Kidney epithelial cell (primary cell): ENCODE measurements around the gene JAK1. TPM values are rescaled to one million over a fixed set of nuclear protein-coding genes. Genes with fewer than 3 reads are reported as not detected.
A peak's percentile ranks its signal among the peaks of the same experiment; 100 is the strongest.
"Not testable (repeated sequence)": the region's sequence is repeated elsewhere in the genome, so short reads cannot be mapped to it uniquely, and the experiment has no call there.

ENCODE experiments used
- DNase-seq: peaks from one replicate; pipeline ENCODE4 v3.0.0-alpha.2; 2010; ENCODE audit warnings: low read depth
- H3K27me3 ChIP-seq: 2 replicates; pipeline ENCODE4 v1.6.0; 2011; ENCODE audit warnings: low read length; ENCODE audit not compliant: control insufficient read depth, insufficient read depth
- H3K36me3 ChIP-seq: 2 replicates; pipeline ENCODE4 v1.5.1; 2011; ENCODE audit warnings: low read length; ENCODE audit not compliant: control insufficient read depth, insufficient read depth
- H3K4me3 ChIP-seq: 2 replicates; pipeline ENCODE4 v1.5.1; 2011; ENCODE audit warnings: low read depth, mild to moderate bottlenecking, control low read depth, low read length
- CTCF ChIP-seq: IDR thresholded peaks from 2 replicates; pipeline ENCODE4 v1.5.1; 2011; ENCODE audit warnings: mild to moderate bottlenecking, moderate library complexity, low read length, control low read depth, inconsistent platforms; ENCODE audit not compliant: insufficient read depth, poor library complexity, severe bottlenecking
- total RNA-seq: library from RNA; depleted of rRNA; stranded (reverse); fragments of >200 nt; gene quantifications from 2 replicates; pipeline ENCODE4 v1.2.3, GENCODE V29; 2015

The JAK1 gene
- total RNA-seq, 1 donor from 2014 or later: 138 TPM

DNA sequence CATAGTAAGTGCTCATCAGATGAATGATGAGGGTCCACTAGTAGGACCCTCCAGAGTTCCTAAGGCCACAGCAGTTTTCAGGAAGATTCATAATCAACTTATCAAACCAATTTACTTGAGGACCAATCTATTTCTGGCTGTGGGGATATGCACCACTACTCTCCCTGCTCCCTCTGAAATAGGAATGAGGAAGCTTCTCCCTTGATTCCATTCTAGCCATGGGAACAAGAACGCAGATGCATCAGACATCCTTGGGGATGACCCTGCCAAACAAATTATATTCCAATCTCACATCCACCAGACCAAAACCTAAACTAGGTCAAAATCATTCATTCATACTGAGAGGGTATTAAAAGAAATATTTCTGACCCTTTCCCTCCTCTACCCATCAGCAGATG lies 31.5 kb downstream of the JAK1 start:
- Histone ChIP-seq H3K4me3 (no peak overlapping the region), H3K27me3 (no peaks in the 10 kb centered on the region), H3K36me3 (no peaks in the 10 kb centered on the region)
- TF ChIP-seq CTCF: no peak
- DNase-seq: no peak

DNA sequence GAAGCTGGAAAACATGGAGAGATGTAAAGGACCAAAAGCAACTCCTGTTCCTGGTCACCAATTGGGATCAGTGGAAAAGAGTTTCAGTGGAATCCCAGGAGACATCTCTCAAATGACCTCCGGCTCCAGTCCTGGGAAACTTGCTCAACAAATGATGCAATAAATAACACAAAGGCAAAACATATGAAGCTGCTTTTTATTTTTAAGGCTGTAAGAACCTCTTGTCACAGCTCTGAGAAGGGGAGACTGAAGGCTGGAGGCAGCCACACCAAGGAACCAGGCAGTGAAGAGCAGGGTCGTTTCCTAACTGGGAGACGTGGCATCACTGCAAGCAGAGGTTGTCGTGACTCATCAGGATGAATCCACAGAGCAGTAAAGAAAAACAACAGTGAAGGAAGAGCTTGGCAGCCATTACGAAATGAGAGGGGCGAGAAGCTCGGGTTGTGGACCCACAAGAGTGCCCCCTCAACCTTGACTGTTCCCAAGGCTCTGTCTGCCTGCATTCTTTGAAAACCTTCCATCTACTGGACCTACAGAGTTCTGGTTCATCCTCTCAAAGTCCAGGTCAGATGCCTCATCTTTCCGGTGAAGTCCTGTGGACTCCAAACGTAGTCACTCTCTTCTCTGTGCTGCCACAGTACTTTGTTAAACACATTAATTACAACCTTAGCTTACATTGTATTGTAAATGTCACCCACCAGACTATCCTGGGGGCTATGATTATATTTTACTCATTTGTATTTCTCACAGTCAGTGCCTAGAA lies 32.1 kb downstream of the JAK1 start:
- no peaks in the 10 kb centered on the region for H3K36me3 ChIP-seq
- DNase-seq: peak; percentile 53
- no peak for TF ChIP-seq CTCF
- no peaks in the 10 kb centered on the region for H3K27me3 ChIP-seq
- no peak overlapping the region for H3K4me3 ChIP-seq

GRCh38 chr1:64933296-64934070 lies 32.9 kb downstream of the JAK1 start:
- no peak for DNase-seq
- H3K4me3 ChIP-seq: no peak overlapping the region

DNA sequence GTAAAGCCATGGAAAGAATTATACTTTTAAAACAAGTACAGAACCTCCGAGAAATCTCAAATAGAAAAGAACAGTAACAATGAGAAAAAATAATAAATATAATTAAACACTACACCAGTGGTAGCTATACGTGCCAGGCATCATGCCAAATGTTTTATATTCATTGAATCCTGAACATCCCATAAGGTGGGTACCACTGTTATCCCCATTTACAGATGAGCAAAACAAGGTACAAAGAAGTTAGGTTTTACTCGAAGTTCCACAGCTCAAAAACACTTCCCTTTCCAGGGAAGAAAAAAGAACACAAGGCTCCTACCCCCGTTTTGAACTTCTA lies 33.4 kb downstream of the JAK1 start:
- no peaks in the 10 kb centered on the region for H3K36me3 ChIP-seq
- no peaks in the 10 kb centered on the region for H3K27me3 ChIP-seq
- H3K4me3 ChIP-seq: no peak overlapping the region
- TF ChIP-seq CTCF: no peak
- DNase-seq: no peak

More at GRCh38 chr1:64933296-64934070, 32.9 kb downstream of the JAK1 start:
- no peaks in the 10 kb centered on the region for H3K27me3 ChIP-seq
- H3K36me3 ChIP-seq: no peaks in the 10 kb centered on the region
- no peak for TF ChIP-seq CTCF

DNA sequence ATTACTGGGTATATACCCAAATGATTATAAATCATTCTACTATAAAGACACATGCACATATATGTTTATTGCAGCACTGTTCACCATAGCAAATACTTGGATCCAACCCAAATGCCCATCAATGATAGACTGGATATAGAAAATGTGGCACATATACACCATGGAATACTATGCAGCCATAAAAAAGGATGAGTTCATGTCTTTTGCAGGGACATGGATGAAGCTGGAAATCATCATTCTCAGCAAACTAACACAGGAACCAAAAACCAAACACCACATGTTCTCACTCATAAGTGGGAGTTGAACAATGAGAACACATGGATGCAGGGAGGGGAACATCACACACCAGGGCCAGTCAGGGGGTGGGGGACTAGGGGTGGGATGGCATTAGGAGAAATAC lies 35.7 kb downstream of the JAK1 start:
- not testable (repeated sequence) for H3K4me3 ChIP-seq, H3K27me3 ChIP-seq, H3K36me3 ChIP-seq, DNase-seq

- DNase-seq: no peak
- no peaks in the 10 kb centered on the region for H3K36me3 ChIP-seq
- no peaks in the 10 kb centered on the region for H3K27me3 ChIP-seq
- no peak overlapping the region for H3K4me3 ChIP-seq
- no peak for TF ChIP-seq CTCF
Observed at GRCh38 chr1:64929221-64929620, 37.1 kb downstream of the JAK1 start.
